Measurements from ENCODE around the gene SHISA6.
"Not testable (repeated sequence)": the region's sequence is repeated elsewhere in the genome, so short reads cannot be mapped to it uniquely, and the experiment has no call there.

SHISA6 gene

DNA sequence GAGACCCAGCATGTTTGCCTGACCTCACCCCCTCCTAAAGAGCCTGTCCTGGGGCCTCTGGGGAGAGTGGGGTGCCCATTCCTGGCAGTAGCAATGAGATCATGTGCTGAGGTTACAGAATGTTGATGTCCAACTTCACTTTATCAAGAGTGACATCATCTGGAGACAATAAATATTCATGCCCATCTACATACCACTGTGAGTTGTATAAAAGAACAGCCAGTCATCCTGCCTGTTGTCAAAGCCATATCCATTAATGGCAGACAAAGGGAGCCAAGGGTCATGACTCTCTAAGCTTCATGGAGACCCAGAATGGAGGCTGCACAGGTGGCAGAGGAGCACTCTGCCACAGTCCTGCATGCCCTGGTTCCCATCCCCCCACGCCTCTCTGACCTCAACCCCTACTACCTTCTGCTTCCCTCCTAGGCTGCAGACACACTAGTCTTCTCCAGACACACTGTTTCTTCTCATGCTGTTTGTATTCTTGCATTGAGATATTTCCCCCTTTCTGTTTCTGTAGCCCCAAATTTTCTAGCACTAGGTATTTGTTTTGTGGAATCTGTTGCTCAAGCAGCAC is 27.1 kb downstream of the SHISA6 start:
- no peak for DNase-seq

DNA sequence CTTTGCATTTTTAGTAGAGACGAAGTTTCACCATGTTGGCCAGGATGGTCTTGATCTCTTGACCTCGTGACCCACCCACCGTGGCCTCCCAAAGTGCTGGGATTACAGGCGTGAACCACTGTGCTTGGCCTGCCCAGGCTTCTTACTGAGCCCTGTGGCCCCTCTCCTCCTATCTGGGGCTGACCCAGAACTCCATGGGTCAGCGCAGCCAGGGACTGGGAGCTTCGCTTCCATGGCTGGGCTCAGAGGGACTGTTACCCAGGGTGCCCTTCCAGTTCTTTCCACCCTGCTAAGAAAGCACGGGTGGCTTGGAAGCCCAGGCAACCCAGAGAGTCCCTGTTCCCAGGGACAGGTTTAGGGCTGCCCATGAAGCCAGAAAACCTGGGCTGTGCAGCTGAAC is 28.2 kb downstream of the SHISA6 start:
- no peak for DNase-seq

DNA sequence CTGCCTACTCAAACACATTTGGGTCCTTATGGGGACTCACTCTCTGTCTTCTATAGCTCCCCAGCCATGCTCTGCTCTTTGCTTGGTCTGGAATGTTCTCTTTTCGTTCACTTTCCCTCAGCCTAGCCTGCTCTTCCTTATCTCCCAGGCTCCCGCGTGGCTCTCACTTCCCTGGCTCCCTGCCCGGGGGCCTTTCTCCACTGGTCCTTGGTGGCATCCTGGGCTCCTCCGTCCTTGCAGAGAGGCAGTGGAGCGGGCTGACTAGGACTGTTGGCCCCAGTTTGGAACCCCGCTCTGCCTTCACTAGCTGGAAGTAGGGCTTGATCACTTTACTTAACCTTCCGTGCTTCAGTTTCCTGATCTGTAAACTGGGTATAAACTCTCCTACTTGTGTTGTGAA is 31.2 kb downstream of the SHISA6 start:
- DNase-seq = no peak

DNA sequence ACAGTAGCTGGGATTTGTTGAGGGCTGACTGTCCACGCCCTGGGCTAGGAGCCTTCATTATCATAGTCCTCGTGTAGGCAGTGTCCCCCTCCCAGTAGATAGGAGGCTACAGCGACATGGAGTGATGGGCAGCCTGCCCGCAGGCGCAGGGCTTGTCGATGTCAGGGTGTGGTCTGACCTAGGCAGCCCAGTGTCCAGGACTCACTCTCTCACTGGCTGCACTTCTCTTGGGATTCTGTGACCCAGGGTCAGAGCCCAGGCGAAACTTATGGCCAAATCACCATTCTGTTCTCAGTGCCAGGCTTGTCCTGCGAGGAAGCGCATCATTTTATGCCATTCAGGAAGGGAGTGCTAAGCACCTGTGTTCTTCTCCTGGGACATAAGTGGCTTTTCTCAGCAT is 32.6 kb downstream of the SHISA6 start:
- no peak for DNase-seq

DNA sequence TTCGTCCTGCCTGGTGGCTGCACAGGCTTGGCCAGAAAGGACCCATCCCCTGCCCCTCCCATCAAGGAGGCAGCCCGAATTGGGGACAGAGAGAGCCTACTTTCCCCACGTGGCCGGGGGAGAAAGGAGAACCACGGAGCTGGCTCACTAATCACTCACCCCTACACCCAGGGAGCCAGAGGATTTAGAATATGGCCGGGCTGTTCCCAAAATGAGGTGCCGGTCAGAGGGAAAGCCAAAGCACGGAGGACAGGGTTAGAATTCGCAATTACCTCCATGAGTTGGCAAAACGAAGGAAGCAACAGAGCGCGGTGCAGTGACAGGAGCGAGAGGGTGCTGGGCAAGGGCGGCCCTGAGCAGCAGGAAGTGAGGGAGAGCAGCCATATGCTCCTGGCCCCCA is 33.1 kb downstream of the SHISA6 start:
- DNase-seq = no peak

DNA sequence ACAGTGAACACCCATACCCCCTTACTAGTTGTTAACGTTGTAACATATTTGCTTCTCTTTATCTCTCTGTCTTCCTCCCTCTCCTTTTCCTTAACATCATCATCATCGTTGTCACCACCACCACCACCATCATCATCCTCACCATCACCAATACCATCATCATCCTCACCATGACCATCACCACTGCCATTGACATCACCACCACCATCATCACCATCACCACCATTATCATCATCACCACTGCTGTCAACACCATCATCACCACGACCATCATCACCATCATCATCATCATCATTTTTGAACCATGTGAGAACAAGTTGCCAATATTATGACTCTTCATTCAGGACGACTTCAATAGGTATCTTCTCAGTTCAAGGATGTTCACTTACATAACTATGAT is 35.5 kb downstream of the SHISA6 start:
- no peak for DNase-seq

DNA sequence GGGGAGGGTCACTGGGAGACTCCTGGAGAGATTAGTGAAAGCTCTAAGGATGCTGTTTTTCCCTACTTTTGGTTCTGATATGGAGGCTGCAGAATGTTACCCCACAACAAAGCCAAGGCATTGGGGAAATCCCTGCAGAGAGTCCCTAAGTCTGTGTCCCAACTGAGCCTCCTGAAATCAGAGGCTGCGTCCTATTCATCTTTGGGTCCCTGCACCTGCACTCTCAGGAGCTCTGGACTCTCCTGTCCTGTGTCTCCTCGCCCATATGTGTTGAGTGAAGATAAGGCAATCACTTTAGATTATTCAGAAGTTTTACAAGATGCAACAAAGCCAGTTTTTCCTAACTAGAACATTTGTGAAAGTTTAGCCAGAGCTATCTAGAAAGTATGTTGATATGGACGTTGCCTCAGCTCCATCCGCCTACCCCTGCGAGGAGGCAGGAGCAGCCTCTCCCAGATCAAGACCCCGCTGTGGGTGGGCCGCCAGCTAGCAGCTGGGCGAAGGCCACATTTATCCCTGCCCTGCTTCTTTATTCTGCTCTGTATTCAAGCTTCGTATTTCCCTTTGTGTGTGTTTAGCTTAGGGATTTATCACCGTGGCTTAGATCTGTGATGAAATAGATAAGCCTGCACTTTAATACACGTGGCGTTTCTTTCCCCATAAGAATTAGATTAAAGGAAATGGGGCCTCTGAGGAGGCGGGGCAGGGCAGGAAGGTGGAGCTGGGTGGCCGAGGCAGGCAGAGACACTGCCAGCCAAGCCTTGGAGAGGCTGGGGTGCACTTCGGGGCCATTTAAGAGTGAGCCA is 37.4 kb downstream of the SHISA6 start:
- DNase-seq = no peak

DNA sequence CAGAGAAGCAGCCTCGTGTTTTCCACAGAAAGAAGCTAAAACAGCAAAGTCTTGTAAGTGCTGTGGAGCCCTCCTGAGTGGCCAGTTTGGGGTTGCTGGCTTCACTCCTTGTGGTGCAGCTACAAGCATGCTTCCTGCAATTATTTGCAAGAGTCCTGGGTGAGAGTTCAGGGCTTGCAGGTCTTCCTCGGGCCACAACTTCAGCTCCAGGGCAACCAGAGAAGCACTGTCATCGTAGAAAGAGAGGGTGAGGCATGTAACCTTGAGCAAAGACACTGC is 37.9 kb downstream of the SHISA6 start:
- no peak for DNase-seq

DNA sequence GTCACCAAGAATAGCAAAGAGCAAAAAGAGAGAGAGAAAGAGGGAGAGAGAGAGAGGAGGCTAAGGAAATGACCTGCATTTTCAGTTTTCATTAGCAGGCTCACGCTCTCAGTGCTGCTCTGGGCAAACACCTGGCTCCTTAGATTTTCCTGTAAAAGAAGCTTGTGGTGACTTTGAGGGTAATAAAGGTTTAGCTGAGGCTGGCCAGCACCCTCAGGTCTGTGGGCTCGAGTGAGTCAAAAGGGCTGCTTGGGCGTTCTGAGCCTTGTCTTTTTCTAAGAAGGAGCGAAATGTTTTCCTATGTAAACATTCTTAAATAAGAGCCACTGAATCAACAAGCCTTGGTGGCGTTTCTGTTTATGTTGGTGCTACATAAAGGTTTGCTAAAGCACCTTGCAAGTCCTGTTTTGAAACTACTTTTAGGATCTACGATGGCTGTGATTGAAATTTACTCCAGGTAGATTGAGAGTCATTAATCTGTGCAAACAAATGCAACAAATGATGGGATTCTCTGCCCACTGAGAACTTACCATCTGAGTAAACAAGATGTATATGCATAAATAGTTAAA is 38.8 kb downstream of the SHISA6 start:
- no peak for DNase-seq

DNA sequence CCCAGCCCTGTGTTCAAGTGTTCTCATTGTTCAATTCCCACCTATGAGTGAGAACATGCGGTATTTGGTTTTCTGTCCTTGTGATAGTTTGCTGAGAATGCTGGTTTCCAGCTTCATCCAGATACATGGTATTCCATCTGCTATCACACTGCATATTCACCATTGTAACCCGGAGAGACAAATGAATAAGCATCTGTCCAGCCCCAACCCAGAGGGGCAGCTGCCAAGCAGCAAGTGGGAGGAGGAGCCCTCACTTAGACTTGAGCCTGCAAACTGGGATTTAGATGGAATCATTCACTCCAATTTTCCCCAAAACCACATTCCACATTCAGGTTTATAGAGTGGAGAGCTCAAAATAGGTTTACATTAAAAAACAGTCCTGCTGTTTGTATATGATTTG is 41.6 kb downstream of the SHISA6 start:
- no peak for DNase-seq

DNA sequence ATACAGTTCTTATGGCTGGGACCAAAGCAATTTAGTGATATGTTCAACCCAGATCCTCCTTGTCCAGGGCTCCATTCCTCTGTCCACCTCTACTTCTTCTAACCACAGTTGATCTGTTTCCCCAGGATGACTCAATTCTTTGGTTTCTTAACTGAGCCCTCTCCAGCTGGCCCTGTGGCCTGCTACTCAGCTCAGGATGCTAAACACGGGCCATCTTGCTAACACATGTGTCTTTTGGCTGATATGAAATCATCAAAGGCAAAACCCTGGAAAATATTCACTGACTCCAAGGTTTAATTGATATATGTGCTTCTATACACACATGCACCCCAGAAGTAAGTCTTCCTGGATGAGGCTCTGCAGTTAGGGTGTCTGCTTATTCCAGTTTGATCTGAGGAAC is 43.8 kb downstream of the SHISA6 start:
- no peak for DNase-seq

DNA sequence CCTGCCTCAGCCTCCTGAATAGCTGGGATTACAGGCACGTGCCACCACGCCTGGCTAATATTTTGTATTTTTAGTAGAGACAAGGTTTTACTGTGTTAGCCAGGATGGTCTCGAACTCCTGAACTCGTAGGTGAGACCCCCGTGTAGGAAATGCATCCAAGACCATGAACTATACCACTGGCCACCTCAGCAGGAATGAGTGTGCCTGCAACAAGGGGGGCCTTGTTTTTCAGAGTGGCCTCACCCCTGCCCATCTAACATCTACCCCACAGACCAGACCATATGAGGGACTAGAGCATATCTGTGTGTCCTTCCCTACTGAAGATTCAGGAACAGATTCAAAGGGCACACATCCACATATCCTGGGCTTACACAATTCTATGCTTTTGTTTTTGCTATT is 44.9 kb downstream of the SHISA6 start:
- DNase-seq = no peak

DNA sequence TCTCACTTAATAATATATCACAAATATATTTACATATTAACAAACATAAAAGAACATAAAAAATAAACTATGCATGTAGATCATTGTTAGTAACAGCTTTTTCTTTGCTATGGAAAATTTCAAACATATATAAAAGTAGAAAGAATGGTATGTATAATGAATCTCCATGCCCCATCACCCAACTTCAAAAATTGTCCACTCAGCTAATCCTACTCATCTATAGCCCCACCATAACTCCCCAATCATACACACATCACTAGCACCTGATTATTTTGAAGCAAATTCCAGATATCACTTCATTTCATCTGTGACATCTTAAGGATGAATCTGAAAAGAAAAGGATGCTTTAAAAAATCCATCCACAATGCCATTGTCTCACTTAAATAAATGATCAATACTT is 46.8 kb downstream of the SHISA6 start:
- DNase-seq = no peak

DNA sequence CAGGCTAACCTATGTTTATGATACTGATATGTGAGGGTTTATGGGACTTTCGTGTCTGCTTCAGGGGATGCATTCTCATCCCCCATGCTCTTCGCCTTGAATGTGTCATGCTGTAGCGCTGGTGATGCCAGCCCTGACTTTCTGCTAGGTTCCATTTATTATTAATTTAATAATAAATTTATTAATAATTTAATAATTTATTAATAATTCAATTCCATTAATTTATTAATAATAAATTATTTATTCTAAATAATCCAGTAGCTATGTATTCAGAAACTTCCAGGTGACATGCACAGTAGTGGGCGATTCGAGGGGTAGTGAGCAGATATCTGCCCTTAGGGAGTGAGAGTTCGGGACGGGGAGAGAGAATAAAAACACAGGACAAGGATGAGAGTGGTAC is 49.8 kb downstream of the SHISA6 start:
- no peak for DNase-seq

DNA sequence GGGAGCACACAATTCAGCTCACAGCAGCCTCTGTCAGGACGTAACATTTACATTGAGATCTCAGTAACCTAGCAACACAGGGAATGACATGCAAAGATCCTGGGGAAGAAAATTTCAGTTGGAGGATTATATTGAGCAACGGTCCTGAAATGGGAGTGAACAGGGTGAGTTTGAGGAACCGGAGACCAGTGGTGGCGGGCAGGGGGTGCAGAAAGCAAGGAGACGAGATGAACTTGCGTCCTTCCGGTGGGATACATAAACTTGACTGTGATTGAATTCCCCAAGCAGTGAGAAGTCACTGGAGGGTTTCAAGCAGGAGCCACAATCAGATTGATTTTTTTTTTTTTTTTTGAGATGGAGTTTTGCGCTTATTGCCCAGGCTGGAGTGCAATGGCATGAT is 51.5 kb downstream of the SHISA6 start:
- no peak for DNase-seq

DNA sequence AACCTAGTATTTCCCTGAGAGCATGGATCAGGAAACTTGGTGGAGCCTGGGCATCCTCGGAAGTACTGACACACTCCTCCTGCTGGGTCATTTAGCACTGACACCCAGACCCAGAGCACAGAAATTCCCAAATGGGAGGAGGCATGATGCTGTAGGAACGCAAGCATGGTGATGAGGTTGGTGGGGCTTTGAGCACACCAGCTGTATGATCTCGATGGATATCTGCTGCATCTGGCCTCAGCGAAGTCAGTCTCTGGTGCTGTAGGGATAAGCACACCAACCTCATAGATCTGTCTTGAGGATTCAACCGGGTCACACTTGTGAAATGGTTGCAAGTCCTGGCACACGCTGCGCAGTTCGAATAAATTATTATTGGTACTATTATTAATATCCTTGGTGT is 52.5 kb downstream of the SHISA6 start:
- DNase-seq = no peak

DNA sequence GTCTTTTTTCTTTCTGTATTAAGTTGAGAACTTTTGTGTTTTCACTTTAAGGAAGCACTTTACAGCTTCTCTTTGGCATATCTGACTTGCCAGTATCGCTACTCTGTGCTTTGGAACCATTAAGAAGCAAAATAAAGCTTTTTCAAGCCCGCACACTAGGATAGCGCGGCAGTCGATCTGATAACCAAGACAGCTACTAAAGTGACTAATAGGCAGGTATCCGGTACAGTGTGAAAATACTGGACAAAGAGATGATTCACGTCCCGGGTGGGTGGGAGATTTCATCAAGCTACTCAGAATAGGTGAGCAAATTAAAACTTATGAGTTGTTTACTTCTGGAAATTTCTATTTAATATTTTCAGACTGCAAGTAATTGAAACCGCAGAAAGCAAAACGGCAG is 53.8 kb downstream of the SHISA6 start:
- DNase-seq = no peak

DNA sequence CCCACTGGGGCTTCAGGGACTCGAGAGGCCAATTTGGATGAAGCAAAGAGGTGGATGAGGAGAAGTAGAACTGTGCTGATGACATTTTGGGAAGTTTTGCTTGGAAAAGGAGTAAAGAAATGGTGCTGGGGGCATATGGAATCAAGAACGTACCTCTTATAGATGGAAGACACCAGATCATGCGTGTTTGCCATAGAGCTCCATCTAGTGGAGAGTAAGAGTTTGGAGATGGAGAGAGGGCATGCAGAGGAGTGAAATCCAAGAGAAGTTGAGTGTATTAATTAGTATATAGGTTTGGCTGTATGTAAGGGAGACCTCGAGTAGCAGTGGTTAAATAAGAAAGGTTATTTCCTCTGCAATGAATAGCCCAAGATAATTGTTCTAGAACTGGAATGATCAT is 56.0 kb downstream of the SHISA6 start:
- peak; percentile 6 for DNase-seq

DNA sequence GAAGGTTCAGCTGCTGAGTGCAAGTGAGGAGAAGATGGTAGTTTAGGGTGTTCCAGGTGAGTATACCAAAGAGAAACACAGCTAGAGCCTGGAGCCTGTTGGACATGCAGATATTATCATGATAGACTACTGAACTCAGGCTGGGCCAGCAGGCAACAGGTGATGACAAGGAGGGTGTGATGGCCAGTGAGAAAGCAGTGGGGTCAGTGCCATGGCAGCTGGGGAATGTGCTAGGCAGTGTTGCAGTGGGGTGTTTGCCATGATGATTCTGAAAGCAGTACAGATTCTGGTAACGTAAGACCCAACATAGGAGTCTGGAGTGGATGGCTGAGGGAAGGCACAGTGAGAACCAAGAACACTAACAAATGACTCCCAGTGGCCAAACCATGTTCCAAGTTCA is 57.4 kb downstream of the SHISA6 start:
- DNase-seq = no peak

DNA sequence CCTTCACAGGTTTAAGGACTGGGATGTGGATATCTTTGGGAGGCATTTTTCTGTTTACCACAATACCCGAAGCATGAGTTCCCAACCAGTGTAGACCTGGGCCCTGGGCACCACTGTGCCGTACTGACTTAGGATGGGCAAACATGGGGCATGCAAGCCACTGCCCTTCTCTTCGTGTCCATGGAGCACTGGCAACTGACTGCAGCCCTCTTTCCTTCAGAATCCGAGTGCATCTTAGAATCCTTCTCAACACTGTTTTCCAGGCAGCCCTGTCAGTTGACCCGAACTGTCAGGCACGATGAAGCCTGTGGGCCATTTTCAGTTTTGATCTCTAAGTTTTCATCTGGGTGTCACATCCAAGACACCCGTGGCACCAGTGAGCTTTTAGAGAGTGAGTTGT is 59.2 kb downstream of the SHISA6 start:
- DNase-seq = no peak

DNA sequence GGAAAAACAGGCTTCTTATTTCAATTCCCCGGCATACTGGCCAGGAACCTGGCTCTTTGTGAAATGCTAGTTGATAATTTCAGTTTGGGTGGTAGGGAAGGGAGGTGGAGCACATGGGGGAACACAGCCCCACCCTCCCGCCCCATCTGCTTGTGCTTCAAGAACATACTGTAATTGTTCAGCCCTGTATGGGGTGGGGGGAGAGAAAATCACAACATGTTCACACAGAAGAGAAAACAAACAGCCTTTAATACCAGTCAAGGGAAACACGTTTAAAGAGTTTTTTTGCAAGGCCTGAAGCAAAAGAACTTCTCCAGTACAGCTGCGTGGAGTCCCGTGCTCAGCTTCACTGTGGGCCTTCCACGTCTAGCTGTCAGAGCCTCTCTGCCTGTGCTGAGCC is 59.7 kb downstream of the SHISA6 start:
- no peak for DNase-seq

DNA sequence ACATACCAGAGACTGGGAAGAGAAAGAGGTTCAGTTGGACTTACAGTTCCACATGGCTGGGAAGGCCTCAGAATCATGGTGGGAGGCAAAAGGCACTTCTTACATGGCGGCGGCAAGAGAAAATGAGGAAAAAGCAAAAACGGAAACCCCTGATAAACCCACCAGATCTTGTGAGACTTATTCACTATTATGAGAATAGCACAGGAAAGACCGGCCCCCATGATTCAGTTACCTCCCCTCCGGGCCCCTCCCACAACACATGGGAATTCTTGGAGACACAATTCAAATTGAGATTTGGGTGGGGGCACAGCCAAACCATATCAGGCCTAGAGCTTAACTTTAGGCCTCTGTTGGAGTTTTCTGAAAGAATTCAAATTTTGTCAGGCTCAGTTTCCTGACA is 60.9 kb downstream of the SHISA6 start:
- DNase-seq = not testable (repeated sequence)

DNA sequence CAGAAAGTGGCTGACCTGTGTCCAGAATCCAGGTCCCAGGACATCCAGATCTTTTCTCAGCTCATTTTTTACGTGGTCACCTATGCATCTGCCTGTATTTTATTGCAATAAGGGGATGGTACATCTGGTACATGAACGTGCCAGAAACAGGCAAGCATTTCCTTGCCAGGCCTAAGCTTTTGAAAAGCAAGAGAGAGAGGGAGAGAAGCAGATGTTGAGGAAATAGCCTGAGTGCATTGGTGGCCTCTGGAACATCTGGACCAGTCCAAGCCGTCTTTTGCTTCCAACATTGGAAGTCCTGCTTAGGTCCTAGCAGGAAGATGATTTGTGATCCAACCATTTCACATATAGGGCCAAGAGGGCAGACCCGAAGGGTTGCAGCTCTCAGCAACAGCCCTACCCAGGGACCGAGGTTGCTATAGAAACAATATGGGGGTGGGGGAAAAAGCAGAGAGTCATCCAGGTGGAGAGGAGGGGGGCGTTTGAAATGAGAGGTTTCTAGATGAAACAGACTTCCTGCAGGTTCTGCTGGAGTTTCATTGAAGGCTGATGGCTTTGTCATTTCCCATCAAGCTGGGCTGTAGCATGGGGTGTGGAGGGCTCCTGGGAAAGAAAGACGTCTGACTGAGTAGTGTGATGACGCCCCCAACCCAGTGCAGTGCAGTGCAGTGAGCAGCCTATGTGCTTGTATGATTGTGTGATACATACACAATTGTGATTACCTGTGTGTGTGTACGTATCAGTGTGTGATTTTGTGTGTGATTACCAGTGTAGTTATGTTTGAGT is 61.6 kb downstream of the SHISA6 start:
- no peak for DNase-seq

DNA sequence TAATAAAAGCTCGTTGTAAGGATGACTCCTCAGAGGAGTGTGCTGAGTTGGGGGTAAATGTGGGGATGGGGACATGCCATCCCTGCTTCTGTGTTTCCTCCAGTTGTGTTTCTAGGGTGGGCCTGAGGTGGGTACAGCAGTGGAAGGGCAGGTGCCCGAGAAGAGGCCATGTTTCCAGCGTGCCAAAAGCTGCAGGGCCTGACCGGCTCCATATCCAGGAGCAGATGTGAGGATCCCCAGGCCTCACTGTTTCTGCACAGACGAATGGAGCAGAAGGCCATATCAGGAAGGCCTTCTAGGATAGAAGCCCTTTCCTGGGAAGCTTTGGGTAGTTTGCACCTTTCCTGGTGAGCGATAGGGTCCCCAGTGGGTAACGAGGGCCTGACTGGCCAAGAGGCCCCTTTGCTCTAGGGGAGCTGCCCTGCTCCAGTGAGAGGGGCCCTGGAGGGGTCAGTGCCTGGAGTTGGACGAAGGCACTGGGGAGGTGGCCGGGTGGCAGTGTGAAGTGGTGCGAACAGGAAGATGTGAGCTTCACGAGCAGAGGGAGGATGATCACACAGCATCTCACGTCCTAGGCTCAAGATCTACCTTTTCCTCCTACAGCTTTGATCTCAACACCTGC is 62.9 kb downstream of the SHISA6 start:
- no peak for DNase-seq
